NB4 (cell line): ENCODE measurements around the gene SNTA1.

Experiments
- DNase-seq: peaks from one replicate; pipeline ENCODE4 v3.0.0; 2010; ENCODE audit warnings: low read depth
- H3K4me3 ChIP-seq: one replicate; pipeline ENCODE4 v1.5.1; 2011; ENCODE audit warnings: mild to moderate bottlenecking, low read depth, low read length, moderate library complexity
- CTCF ChIP-seq: IDR thresholded peaks from one replicate; pipeline ENCODE4 v1.5.1; 2012; ENCODE audit warnings: low read depth, low read length
- MYC ChIP-seq: IDR thresholded peaks from 2 replicates; pipeline ENCODE4 v1.6.1; 2011; ENCODE audit warnings: low read depth, low read length
- POLR2A ChIP-seq: IDR thresholded peaks from 2 replicates; pipeline ENCODE4 v1.6.1; 2011; ENCODE audit warnings: mild to moderate bottlenecking; ENCODE audit not compliant: insufficient read length; ENCODE audit errors: extremely low read depth
- TF ChIP-seq, protein P1 (sequence below): IDR thresholded peaks from 2 replicates; pipeline ENCODE4 v1.6.1; 2011; ENCODE audit warnings: low read depth, low read length

The SNTA1 gene

DNA sequence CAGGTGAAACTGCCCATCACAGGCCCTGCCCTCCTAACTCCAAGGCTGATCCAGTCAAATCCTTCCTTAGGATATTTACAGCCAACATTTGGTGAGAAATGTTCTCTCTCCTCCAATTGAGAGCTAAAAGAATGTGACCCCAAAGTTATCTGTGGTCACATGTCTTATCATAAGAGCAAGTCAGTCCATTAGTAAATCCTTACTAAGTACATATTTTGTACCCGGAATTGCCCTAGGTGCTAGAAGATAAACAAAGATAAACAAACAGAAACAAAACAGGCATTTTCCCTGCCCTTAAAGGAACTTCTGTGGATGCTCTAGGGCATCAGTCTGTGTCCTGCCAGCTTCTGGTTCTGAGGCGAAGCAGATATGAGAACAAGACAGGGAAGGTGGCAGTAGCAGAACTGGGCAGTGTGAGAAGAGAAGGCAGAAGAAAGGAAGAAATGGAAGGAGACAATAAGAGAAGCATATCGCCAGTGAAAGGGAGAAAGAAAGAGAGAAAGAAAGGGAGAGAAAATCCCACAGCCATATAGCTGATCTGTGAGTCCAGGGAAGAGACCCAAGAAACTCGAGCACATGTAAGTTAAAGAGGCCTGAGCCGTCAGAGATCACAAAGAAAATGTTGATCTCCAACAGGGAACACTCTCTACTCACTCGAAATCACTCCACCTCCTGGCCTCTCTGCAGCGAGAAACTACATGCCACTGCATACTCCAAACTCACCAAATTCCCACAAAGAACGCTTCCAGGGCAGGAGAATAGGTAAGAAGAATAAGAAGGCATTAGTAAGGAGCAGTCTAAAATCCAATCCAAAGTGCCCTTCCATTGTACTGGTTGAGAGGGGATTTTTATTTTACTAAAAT lies 83.9 kb downstream of the SNTA1 start:
- no peak for DNase-seq
- TF ChIP-seq CTCF (no peak), POLR2A (no peak), MYC (no peak)
- TF ChIP-seq, protein P1, sequence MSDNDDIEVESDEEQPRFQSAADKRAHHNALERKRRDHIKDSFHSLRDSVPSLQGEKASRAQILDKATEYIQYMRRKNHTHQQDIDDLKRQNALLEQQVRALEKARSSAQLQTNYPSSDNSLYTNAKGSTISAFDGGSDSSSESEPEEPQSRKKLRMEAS, result no peak

More for the DNA sequence above, 83.9 kb downstream of the SNTA1 start:
- no peak overlapping the region for H3K4me3 ChIP-seq
